HK-2 (cell line): ENCODE data around the gene TATDN3.
A peak's percentile ranks its signal among the peaks of the same experiment; 100 is the strongest.
"Not testable (repeated sequence)": the region's sequence is repeated elsewhere in the genome, so short reads cannot be mapped to it uniquely, and the experiment has no call there.

Experiments used
- DNase-seq: peaks from one replicate; pipeline ENCODE4 v3.0.0-alpha.2; 2018; ENCODE audit not compliant: unreplicated experiment

Gene TATDN3

DNA sequence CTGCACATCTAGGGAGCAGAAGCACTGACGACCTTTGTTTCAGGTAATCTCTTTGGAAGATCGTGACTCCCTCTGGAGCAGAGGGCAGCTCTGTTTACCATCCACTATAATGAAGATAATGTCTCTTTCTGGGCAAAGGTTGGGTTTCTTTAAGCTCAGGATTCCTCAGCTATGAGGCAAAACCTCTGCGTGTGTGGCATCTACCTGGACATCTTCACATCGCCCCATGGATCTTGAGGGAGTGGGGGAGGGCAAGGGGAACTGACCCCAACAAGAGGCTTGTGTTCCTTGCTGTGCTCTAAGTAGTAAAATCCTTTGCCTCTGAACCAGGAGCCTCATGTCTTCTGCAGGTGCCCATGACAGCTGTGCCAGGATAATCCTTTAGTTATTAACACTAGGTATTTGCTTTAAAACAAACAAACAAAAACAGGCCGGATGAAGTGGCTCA, 36.2 kb downstream of the TATDN3 start:
- DNase-seq = no peak

DNA sequence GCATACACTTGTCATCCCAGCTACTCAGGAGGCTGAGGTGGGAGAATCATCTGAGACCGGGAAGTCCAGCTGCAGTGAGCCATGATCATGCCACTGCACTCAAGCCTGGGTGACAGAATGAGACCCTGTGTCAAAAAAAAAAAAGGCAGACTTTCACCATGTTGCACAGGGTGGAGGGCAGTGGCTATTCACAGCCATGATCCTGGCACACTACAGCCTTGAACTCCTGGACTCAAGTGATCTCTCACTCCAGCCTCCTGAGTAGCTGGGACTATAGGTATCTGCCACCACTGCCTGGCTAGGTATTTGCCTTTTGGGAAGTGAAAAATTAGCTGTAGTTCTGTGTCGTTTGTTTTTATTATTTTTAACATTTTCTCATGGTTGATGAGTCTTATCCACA, 36.7 kb downstream of the TATDN3 start:
- no peak for DNase-seq

DNA sequence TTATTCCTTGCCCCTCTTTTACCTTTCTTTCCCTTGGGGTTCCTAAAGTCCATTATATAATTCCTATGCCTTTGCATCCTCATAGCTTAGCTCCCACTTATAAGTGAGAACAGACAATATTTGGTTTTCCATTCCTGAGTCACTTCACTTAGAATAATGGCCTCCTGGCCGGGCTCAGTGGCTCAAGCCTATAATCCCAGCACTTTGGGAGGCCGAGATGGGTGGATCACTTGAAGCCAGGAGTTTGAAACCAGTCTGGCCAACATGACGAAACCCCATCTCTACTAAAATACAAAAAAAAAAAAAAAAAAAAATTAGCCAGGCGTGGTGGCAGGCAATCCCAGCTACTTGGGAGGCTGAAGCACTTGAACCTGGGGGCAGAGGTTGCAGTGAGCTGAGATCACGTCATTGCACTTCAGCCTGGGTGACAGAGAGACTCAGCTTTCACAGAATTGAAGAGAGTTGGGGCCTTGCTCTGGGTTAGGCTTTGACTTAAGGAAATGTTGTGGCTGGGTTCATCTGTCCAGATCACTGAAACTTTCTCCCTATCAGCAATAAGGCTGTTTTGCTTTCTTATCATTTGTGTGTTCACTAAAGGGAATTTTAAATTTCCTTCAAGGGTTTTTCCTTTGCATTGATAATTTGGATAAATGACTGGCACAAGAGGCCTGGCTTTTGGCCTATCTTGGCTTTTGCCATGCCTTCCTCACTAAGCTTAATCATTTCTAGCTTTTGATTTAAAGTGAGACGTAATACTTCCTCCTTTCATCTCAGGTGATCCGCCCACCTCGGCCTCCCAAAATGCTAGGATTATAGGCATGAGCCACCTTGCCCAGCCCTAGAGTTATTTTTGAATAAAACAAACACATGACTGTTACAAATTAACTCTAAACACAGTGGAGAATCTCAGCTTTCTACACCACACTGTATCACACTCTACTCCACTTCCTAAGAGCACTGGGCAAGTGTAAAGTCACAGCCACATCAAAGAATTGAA, 41.8 kb downstream of the TATDN3 start:
- DNase-seq = peak; percentile 22

DNA sequence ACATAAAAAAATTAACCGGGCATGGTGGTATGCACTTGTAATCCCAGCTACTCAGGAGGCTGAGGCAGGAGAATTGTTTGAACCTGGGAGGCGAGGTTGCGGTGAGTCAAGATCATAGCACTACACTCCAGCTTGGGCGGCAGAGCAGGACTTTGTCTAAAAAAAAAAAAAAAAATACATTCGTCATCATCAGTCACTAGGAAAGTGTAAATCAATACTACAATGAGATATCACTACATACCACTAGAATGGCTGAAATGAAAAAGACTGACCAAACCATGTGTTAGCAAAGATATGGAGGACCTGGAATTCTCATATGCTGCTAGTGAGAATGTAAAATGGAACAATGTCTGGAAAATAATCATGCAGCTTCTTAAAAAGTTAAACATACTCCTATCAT, 46.5 kb downstream of the TATDN3 start:
- DNase-seq = no peak

DNA sequence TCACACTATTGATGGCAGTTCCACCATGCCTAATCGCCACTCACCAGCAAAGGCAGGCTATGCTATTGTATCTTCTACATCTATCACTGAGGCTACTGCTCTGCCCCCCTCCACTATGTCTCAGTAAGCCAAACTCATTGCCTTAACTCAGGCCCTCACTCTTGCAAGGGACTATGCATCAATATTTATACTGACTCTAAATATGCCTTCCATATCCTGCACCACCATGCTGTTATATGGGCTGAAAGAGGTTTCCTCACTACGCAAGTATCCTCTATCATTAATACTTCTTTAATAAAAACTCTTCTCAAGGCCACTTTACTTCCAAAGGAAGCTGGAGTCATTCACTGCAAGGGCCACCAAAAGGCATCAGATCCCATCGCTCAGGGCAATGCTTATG, 52.8 kb downstream of the TATDN3 start:
- not testable (repeated sequence) for DNase-seq

DNA sequence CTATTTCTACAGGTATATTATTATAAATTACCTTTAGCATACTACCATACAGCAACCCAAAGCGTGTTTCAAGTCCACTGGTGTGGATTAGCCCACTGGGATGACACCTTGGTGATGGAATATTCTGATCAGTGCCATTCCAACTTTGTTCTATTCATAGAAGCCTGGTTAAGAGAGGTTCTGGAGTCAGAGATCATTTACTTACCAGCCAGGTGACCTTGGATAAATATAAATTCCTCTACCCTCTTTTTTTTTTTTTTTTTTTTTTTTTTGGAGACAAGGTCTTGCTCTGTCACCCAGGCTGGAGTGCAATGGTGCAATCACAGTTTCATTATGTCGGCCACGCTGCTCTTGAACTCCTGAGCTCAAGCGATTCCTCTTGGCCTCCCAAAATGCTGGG, 55.9 kb downstream of the TATDN3 start, which contains the start of gene SPATA45:
TSS of gene SPATA45 (minus strand) at position 101 of the 400 bp plus-strand sequence. CDS start 11,500 bp downstream, outside the sequence.
- no peak for DNase-seq

DNA sequence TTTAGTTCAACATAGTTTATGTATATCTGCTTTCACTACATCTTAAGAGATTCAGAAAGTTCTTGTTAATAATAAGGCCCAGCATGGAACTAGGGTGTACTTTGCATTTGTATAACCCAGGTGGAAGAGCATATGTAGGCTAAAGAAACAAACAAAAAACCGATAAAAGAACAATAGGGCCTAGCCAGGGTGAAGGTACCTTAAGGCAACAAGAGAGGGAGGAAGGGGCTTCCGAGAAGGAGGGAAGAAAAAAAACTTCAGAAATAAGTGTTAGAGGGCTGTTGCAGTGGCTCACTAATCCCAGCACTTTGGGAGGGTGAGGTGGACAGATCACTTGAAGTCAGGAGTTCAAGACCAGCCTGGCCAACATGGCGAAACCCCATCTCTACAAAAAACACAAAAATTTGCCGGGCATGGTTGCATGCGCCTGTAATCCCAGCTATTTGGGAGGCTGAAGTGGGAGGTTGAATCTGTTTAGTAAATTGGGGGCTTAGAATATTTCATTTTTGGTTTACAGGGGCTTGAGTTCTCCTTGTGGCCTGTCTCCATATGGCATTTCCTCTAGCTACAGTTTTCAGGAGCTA, 60.5 kb downstream of the TATDN3 start:
- no peak for DNase-seq

DNA sequence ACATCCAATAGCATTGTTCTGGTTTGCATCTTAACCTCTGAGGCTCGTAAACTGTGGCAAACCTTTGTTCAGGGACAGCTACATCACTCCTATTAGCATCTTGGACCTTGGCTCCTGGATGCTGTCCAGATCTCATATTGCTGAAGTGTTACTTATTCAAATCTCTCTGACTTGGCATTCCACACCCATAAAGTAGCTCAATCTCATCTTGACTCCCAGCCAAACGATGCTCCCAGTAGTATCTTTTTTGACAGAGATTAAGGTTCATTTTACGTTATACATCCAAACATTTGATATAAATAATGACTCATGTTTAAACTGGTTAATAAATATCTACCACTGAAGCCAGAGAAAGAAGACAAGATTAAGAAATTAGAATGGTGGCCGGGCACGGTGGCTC, 62.0 kb downstream of the TATDN3 start:
- no peak for DNase-seq

DNA sequence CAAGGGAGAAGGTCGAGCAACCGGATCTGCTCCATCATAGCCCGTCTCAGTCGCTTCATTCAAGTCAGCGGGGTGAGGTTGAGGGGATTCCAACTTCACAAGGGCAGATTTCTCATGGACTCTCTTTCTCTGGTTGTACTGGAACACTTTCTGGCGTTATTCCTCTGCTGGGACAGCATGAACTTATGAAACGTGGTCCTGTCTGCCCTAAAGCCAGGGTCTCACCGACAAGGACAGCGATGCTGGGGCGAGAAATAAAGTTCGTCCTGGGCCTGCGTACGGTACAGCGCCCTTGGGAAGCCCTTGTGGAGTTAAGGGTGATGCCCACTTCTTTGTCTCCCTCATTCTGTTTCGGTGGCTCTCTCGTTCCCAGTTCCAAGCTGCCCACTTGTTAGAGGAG, 65.1 kb downstream of the TATDN3 start:
- DNase-seq = no peak

DNA sequence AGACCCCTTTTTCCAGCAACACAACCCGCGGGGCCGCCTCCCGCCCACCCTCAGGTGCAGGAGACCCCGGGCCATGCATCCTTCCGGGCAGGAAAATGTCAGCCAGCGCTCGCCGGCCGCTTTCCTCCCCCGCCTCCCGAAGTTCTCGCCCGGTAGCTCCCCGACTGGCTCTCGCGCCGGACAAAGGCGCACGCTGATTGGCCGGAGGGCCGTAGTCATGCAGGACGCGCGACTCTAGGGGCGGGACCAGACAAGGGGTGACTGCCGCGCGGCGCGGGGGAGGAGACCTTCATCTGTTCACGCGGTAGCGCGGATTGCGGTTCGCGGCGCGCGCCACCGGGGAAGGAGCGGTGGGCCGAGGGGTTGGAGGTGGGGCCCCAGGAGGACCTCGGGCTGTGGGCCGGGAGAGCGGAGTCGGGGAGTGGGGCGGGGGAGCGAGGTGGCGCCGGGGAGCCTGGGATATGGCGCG, 66.3 kb downstream of the TATDN3 start, which contains the start of gene FLVCR1:
TSS of gene FLVCR1 (plus strand) at position 284 of the 469 bp plus-strand sequence. CDS start at position 462, 178 bp downstream.
- peak; percentile 99 for DNase-seq

DNA sequence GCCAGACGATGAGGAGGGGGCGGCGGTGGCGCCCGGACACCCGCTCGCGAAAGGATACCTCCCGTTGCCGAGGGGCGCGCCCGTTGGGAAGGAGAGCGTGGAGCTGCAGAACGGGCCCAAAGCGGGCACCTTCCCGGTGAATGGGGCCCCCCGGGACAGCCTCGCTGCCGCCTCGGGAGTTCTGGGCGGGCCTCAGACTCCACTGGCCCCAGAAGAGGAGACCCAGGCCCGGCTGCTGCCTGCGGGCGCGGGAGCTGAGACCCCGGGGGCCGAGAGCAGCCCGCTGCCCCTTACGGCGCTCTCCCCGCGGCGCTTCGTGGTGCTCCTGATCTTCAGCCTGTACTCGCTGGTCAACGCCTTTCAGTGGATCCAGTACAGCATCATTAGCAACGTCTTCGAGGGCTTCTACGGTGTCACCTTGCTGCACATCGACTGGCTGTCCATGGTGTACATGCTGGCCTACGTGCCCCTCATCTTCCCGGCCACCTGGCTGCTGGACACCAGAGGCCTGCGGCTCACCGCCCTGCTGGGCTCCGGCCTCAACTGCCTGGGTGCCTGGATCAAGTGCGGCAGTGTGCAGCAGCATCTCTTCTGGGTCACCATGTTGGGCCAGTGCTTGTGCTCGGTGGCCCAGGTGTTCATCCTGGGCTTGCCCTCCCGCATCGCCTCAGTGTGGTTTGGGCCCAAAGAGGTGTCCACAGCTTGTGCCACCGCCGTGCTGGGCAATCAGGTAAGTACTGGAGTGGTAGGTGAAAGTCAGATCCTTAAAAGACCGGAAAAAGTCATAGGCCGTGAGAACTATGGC, 67.0 kb downstream of the TATDN3 start:
- DNase-seq = peak; percentile 58

DNA sequence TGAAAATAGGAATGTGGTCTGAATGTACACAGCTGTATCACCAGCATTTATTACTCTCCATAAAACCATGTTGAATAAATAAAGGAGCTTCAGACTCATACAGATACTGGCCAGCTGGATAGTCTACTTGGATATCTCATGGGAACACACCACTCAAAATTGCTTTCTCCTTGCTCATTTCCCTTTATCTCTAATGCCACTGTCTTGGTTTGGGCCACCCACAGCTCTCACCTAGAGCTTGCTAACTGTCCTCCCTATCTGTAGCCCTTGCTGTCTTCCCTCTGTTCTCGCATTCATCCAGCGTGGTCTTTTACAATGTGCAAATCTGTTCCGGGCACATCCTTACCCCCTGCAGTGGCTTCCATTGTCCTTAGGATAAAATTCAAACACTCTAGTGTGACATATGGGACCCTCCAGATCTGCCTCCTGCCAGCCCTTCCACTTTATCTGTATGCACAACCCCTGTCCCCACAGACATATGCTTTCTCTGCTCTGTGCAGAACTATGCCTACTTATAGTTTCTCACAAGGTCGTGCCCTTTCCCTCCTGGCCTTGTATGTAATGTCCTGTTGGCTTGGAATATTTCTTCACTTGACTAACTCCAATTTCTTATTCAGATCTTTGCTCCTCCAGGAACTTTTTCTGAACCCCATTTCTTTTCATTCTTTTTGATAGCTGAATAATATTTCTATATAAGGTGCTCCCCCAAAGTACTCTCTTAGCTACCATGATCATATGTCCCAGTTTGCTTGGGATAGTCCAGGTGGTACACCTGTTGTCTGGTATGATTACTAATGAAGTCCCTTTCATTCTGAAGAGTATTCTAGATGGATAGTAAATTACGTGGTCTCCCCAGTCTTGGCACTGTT, 69.3 kb downstream of the TATDN3 start:
- no peak for DNase-seq

DNA sequence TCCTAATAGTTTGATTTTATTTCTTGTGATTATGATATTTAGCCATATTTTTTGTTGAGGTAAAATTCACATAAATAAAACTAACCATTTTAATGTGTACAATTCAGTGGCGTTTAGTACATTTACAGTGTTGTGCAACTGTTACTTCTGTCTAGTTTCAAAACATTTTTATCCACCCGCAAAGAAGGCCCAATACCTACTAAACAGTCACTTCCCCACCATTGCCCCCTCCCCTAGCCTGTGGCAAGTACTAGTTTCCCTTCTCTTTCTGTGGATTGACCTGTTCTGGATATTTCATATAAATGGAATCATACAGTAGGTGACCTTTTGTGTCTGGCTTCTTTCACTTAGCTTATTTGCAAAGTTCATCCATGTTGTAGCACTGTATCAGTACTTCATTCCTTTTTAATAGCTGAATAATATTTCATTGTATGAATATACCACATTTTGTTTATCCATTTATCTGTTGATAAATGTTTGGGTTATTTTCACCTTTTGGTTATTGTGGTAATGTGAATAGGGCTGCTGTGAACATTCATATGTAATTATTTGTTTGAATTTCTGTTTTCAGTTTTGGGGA, 70.5 kb downstream of the TATDN3 start:
- no peak for DNase-seq

DNA sequence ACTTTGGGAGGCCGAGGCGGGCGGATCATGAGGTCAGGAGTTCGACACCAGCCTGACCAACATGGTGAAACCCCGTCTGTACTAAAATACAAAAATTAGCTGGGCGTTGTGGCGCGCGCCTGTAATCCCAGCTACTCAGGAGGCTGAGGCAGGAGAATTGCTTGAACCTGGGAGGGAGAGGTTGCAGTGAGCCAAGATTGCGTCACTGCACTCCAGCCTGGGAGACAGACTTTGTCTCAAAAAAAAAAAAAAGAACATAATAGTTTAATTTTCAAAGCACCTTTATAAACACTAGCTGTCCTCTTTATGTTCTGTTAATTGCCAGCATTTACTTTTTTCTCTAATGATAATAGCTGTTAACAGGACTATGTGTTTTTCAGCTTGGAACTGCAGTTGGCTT, 71.7 kb downstream of the TATDN3 start:
- not testable (repeated sequence) for DNase-seq

DNA sequence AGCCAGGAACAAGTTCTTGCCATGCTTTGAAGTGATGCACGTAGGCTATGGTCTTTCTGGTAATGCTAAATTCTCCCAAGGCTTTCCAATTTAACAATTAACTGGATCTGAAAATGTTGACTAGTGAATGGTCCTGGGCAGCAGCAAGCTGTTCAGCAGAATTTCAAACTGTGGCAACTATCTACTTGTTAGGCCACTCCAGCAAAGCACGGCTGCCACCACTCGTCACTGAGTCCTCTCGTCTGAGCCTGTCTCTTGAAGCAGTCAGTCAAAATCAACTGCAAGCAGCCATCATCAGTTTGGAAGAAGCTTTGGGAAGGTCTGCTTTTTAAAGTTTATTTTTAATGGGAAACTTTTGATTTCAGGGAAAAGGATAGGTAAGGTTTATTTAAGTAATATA, 72.5 kb downstream of the TATDN3 start:
- DNase-seq = no peak
